ENCODE results near the gene RINL. TPM values are rescaled to one million over a fixed set of nuclear protein-coding genes. Genes with fewer than 3 reads are reported as not detected.
"Not testable (repeated sequence)": the region's sequence is repeated elsewhere in the genome, so short reads cannot be mapped to it uniquely, and the experiment has no call there.

The RINL gene
- total RNA-seq, 1 donor from 2014 or later, result 2.7 TPM

DNA sequence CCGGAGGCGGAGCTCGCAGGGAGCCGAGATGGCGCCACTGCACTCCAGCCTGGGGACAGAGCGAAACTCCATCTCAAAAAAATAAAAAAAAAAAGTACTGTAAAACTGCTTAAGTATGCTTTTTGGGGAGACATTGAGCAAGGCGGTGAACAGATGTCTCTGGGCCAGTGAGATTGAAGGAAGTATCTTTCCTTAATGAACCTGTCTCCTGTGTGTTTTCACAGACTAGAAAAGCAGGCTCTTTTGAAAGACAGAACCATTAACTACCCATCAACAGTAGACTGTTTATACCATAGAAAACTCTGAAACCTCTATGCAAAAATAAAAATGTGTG, 45.0 kb downstream of the RINL start:
- H3K9me3 Mint-ChIP-seq (ENCODE audit: unreplicated experiment), result peaks cover 3% of the 10 kb centered on the region
- no peak for DNase-seq
- peak overlapping the region; percentile 17 for H3K27ac Mint-ChIP-seq (ENCODE audit: unreplicated experiment)
- TF ChIP-seq, protein P1, sequence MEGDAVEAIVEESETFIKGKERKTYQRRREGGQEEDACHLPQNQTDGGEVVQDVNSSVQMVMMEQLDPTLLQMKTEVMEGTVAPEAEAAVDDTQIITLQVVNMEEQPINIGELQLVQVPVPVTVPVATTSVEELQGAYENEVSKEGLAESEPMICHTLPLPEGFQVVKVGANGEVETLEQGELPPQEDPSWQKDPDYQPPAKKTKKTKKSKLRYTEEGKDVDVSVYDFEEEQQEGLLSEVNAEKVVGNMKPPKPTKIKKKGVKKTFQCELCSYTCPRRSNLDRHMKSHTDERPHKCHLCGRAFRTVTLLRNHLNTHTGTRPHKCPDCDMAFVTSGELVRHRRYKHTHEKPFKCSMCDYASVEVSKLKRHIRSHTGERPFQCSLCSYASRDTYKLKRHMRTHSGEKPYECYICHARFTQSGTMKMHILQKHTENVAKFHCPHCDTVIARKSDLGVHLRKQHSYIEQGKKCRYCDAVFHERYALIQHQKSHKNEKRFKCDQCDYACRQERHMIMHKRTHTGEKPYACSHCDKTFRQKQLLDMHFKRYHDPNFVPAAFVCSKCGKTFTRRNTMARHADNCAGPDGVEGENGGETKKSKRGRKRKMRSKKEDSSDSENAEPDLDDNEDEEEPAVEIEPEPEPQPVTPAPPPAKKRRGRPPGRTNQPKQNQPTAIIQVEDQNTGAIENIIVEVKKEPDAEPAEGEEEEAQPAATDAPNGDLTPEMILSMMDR (IDR thresholded peaks at IDR 0.05; ENCODE audit: partially characterized antibody, unreplicated experiment), result no peak
- H3K36me3 Mint-ChIP-seq (ENCODE audit: unreplicated experiment), result no peaks in the 10 kb centered on the region
- peaks cover 2% of the 10 kb centered on the region for H3K27me3 Mint-ChIP-seq (ENCODE audit: unreplicated experiment)
- no peak overlapping the region for H3K4me3 Mint-ChIP-seq (ENCODE audit: unreplicated experiment)
- H3K4me1 Mint-ChIP-seq (ENCODE audit: low read depth, unreplicated experiment), result peaks cover 9% of the 10 kb centered on the region

DNA sequence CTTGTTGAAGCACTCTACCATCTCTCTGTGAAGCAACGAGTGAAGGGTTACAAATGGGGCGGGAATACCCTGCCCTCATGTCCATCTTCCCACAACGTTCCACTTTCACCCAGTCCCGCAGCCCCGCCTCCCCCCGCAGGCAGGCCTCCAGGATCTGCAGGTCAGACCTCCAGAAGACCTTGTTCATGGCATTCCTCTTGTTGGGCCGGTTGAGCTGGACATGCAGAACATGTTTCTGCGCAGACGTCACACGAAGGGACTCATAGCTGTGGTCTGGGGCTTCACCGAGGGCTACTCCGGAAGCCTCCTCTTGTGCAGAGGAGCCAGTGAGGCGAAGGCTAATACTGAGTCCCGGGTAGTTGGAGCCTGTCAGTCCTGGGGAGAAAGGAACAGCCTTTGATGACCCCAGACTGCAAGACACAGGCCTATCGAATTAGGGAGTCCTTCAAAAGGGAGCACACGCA, 46.9 kb downstream of the RINL start:
- Mint-ChIP-seq H3K27me3 (ENCODE audit: unreplicated experiment) (no peaks in the 10 kb centered on the region), H3K9me3 (ENCODE audit: unreplicated experiment) (peaks cover 2% of the 10 kb centered on the region), H3K4me1 (ENCODE audit: low read depth, unreplicated experiment) (peaks cover 9% of the 10 kb centered on the region), H3K36me3 (ENCODE audit: unreplicated experiment) (no peaks in the 10 kb centered on the region), H3K27ac (ENCODE audit: unreplicated experiment) (peak overlapping the region; percentile 69), H3K4me3 (ENCODE audit: unreplicated experiment) (peak overlapping the region; percentile 94)
- peak; percentile 51 for DNase-seq
- TF ChIP-seq, protein P1 (IDR thresholded peaks at IDR 0.05; ENCODE audit: partially characterized antibody, unreplicated experiment), result no peak

DNA sequence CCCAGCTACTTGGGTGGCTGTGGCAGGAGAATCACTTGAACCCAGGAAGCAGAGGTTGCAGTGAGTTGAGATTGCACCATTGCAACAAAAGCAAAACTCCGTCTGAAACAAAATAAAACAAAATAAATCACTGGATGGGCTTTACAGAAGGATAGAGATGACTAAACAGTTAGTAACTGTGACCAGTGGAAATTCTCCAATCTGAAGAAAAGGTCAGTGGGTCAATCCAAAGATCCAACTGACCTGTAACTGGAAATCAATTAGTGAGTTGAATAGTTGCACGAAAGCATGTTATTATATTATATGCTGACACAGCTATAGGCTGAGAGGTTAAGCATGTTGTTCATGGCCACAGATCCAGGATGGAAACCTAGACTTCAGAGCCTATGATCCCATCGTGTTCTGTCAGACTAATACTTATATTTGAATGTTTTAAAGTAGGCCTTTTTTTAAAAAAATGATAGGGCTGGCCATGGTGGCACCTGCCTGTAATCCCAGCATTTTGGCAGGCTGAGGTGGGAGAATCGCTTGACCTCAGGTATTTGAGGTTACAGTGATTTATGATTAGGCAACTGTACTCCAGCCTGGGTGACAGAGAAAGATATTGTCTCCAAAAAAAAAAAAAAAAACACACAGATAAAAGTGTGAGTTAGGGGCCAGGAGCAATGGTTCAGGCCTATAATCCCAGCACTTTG, 47.9 kb downstream of the RINL start:
- Mint-ChIP-seq H3K27me3 (ENCODE audit: unreplicated experiment) (no peaks in the 10 kb centered on the region), H3K9me3 (ENCODE audit: unreplicated experiment) (peaks cover 2% of the 10 kb centered on the region), H3K36me3 (ENCODE audit: unreplicated experiment) (no peaks in the 10 kb centered on the region), H3K4me1 (ENCODE audit: low read depth, unreplicated experiment) (peaks cover 11% of the 10 kb centered on the region), H3K4me3 (ENCODE audit: unreplicated experiment) (peak overlapping the region; percentile 94), H3K27ac (ENCODE audit: unreplicated experiment) (peak overlapping the region; percentile 69)
- TF ChIP-seq, protein P1 (IDR thresholded peaks at IDR 0.05; ENCODE audit: partially characterized antibody, unreplicated experiment), result no peak
- DNase-seq, result no peak

DNA sequence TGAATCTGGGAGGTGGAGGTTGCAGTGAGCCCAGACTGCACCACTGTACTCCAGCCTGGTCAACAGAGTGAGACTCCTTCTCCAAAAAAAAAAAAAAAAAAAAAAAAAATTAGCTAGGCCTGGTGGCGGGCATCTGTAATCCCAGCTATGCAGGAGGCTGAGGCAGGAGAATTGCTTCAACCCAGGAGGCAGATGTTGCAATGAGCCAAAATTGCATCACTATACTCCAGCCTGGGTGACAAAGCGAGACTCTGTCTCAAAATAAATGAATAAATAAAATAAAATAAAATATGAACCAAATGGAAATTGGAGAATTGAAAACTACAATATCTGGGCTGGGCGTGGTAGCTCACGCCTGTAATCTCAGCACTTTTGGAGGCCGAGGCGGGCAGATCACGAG, 48.9 kb downstream of the RINL start:
- not testable (repeated sequence) for H3K4me3 Mint-ChIP-seq (ENCODE audit: unreplicated experiment); H3K9me3 Mint-ChIP-seq (ENCODE audit: unreplicated experiment); DNase-seq; H3K27ac Mint-ChIP-seq (ENCODE audit: unreplicated experiment); H3K36me3 Mint-ChIP-seq (ENCODE audit: unreplicated experiment); H3K27me3 Mint-ChIP-seq (ENCODE audit: unreplicated experiment)
- peaks cover 11% of the 10 kb centered on the region for H3K4me1 Mint-ChIP-seq (ENCODE audit: low read depth, unreplicated experiment)

DNA sequence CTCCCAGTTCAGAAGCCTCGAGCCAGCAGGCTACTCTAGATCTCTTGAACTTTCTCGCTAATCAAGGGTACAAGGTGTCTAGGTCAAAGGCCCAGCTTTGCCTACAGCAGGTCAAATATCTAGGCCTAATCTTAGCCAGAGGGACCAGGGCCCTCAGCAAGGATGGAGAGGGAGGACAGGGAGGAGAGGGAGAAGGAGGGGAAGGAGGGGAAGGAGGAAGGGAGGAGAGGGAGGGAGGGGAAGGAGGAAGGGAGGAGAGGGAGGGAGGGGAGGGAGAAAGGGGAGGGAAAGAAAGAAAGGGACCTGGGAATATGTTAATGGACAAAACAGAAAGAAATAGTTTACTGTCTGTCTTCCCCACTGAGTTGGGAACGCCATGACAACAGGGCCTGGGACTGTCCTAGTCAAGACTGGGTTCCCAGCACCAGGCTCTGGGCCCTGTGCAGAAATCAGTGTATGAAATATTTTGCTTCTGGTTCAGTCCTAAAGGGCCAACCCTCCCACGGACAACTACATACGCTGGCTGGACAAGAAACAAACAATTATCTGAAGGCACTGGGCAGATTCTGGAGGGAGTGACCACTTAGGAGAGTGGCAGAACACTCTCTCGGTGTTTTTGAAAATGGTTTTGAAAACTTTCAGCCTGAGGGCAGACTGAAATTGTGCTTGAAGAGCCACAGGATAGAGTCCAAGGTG, 51.1 kb downstream of the RINL start:
- Mint-ChIP-seq H3K4me3 (ENCODE audit: unreplicated experiment) (no peak overlapping the region), H3K9me3 (ENCODE audit: unreplicated experiment) (peaks cover 2% of the 10 kb centered on the region), H3K27me3 (ENCODE audit: unreplicated experiment) (no peaks in the 10 kb centered on the region), H3K36me3 (ENCODE audit: unreplicated experiment) (peaks cover 7% of the 10 kb centered on the region), H3K27ac (ENCODE audit: unreplicated experiment) (no peak overlapping the region), H3K4me1 (ENCODE audit: low read depth, unreplicated experiment) (peaks cover 7% of the 10 kb centered on the region)
- TF ChIP-seq, protein P1 (IDR thresholded peaks at IDR 0.05; ENCODE audit: partially characterized antibody, unreplicated experiment), result no peak
- no peak for DNase-seq

DNA sequence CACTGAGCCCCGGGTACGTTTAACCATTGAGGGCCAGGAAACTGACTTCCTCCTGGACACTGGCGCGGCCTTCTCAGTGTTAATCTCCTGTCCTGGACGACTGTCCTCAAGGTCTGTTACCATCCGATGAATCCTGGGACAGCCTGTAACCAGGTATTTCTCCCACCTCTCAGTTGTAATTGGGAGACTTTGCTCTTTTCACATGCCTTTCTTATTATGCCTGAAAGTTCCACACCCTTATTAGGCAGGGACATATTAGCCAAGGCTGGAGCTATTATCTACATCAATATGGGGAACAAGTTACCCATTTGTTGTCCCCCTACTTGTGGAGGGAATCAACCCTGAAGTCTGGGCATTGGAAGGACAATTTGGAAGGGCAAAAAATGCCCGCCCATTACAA, 52.1 kb downstream of the RINL start:
- not testable (repeated sequence) for H3K9me3 Mint-ChIP-seq (ENCODE audit: unreplicated experiment); H3K27ac Mint-ChIP-seq (ENCODE audit: unreplicated experiment); H3K36me3 Mint-ChIP-seq (ENCODE audit: unreplicated experiment); H3K27me3 Mint-ChIP-seq (ENCODE audit: unreplicated experiment); H3K4me1 Mint-ChIP-seq (ENCODE audit: low read depth, unreplicated experiment); DNase-seq; H3K4me3 Mint-ChIP-seq (ENCODE audit: unreplicated experiment)

DNA sequence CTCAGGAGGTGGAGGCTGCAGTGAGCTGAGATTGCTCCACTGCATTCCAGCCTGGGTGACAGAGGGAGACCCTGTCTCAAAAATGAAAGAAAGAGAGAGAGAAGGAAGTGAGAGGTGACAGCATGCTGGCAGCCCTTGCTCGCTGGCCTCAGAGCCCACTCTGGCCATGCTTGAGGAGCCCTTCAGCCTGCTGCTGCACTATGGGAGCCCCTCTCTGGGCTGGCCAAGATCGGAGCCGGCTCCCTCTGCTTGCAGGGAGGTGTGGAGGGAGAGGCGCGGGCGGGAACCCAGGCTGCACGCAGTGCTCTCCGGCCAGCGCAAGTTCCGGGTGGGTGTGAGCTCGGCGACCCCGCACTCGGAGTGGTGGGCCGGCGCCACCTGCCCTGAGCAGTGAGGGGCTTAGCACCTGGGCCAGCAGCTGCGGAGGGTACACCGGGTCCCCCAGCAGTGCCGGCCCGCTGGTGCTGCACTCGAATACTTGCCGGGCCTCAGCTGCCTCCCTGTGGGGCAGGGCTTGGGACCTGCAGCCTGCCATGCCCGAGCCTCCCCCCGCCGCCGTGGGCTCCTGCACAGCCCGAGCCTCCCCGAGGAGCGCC, 56.7 kb downstream of the RINL start:
- DNase-seq; H3K27ac Mint-ChIP-seq (ENCODE audit: unreplicated experiment); H3K36me3 Mint-ChIP-seq (ENCODE audit: unreplicated experiment); H3K9me3 Mint-ChIP-seq (ENCODE audit: unreplicated experiment); H3K4me1 Mint-ChIP-seq (ENCODE audit: low read depth, unreplicated experiment); H3K27me3 Mint-ChIP-seq (ENCODE audit: unreplicated experiment); H3K4me3 Mint-ChIP-seq (ENCODE audit: unreplicated experiment): not testable (repeated sequence)

Data from glutamatergic neuron (in vitro differentiated cells).